ENCODE data around the gene HPN.

The HPN gene

GRCh38 chr19:35061583-35062373 is 20.3 kb downstream of the HPN start:
- no peak for TF ChIP-seq CTCF (IDR thresholded peaks at IDR 0.05; ENCODE audit: control insufficient read depth, extremely low read depth, insufficient read depth)
- H3K4me3 ChIP-seq (ENCODE audit: low read depth, low read length), result no peak overlapping the region
- DNase-seq (ENCODE audit: low read depth), result no peak

- peak; percentile 71 for DNase-seq (ENCODE audit: low read depth)
- no peak for TF ChIP-seq CTCF (IDR thresholded peaks at IDR 0.05; ENCODE audit: control insufficient read depth, extremely low read depth, insufficient read depth)
These were observed 21.4 kb downstream of the HPN start for GRCh38 chr19:35062942-35063341.

DNA sequence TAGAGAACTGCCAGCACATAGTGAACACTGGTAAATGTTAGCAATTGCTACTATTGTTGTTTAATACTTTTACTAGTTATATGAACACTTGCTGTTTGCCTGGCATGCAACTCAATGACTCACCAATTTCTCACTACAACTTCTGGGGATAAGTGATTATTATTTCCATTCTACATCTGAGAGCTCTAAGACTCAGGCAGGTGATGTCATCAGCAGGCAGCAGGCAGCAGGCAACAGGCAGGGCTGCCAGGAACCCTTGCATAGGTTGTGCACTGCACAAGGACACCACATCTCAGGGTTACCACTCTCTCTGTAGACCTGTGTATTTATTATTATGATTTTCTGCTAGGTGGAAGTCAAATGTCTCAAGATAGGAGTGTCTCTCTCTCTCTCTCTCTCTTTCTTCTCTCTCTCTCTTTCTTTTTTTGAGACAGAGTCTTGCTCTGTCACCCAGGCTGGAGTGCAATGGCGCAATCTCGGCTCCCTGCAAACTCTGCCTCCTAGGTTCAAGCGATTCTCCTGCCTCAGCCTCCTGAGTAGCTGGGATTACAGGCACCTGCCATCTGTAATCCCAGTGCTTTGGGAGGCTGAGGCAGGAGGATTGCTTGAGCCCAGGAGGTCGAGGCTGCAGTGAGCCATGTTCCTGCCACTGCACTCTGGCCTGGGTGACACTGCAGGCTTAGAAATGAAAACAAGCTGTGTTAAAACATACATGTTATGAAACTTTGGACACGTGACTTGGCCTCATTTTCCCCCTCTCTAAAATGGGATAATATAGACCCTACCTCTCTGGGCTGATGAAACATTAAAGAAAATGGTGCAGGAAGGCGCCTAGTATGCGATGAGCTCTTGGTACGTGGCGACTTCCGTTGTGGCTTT is 22.7 kb downstream of the HPN start:
- no peak for DNase-seq (ENCODE audit: low read depth)
- H3K4me3 ChIP-seq (ENCODE audit: low read depth, low read length), result no peak overlapping the region
- TF ChIP-seq CTCF (IDR thresholded peaks at IDR 0.05; ENCODE audit: control insufficient read depth, extremely low read depth, insufficient read depth), result no peak

More at GRCh38 chr19:35062942-35063341, 21.4 kb downstream of the HPN start:
- no peak overlapping the region for H3K4me3 ChIP-seq (ENCODE audit: low read depth, low read length)

DNA sequence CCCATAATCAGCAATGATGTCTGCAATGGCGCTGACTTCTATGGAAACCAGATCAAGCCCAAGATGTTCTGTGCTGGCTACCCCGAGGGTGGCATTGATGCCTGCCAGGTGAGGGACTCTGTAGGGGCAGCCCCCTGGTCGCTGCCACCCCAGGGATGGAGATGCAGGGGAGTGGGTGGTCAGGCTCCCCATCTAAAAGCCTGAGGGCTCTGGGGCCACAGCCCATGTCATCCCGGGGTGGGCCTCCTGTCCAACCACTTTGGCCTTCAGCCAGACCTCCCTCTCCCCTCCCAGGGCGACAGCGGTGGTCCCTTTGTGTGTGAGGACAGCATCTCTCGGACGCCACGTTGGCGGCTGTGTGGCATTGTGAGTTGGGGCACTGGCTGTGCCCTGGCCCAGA is 24.1 kb downstream of the HPN start:
- no peak overlapping the region for H3K4me3 ChIP-seq (ENCODE audit: low read depth, low read length)
- no peak for DNase-seq (ENCODE audit: low read depth)
- TF ChIP-seq CTCF (IDR thresholded peaks at IDR 0.05; ENCODE audit: control insufficient read depth, extremely low read depth, insufficient read depth), result no peak

- no peak for TF ChIP-seq CTCF (IDR thresholded peaks at IDR 0.05; ENCODE audit: control insufficient read depth, extremely low read depth, insufficient read depth)
- H3K4me3 ChIP-seq (ENCODE audit: low read depth, low read length), result no peak overlapping the region
- no peak for DNase-seq (ENCODE audit: low read depth)
These were observed 24.6 kb downstream of the HPN start for GRCh38 chr19:35066121-35066520.

GRCh38 chr19:35066691-35067563 is 25.4 kb downstream of the HPN start:
- TF ChIP-seq CTCF (IDR thresholded peaks at IDR 0.05; ENCODE audit: control insufficient read depth, extremely low read depth, insufficient read depth), result peak; percentile 83
- DNase-seq (ENCODE audit: low read depth), result peak; percentile 30
- H3K4me3 ChIP-seq (ENCODE audit: low read depth, low read length), result no peak overlapping the region

Measured in LNCaP clone FGC (cell line).